Activated CD4-positive, alpha-beta T cell treated with anti-CD3 and anti-CD28 coated beads, Interleukin-2, Interleukin-6, amounts not matched to agents 100 ng/mL and 50 ng/mL, durations not matched to agents 16 hours and 8 hours (primary cell): ENCODE measurements around the gene JRKL.
"Not testable (repeated sequence)": the region's sequence is repeated elsewhere in the genome, so short reads cannot be mapped to it uniquely, and the experiment has no call there.

Source experiments
- DNase-seq: peaks from one replicate; pipeline ENCODE4 v3.0.0-alpha.2; 2020

JRKL gene

DNA sequence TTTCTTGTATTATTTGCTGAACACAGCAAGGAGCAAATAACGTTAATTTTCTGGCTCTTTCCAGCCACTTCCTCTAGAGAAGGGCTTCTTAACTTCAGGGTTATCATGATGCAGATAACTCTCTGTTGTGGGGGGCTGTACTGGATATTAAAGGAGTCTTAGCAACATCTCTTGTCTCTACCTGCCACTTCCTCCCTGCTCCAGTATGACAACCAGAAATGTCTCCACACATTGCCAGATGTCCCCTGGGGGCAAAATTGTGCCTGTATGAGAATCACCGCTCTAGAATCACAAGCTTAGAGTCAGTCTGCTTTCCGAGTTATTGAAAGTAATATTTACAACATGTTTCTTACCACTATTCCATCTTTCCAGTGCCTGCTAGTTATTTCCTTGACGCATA is 6.8 kb downstream of the JRKL start:
- no peak for DNase-seq

- DNase-seq: no peak
These were observed 8.1 kb downstream of the JRKL start for GRCh38 chr11:96397863-96398262.

DNA sequence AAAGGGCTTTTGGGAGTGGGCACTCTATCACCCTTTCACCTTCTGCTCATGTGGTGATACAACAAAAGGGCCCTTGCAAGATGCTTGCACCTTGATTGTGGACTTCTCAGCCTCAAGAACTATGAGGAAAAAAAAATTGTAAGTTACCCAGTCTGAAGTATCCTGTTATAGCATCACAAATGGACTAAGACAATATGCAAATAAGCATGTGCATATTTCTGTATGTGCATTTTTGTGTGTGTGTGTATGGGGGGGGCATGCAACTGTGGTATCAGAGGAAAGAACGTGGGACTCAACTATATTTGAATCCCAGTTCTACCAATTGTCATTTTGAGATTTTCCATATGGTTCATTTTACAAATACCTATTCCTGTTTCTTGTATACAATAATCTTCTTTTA is 10.9 kb downstream of the JRKL start:
- DNase-seq: no peak

DNA sequence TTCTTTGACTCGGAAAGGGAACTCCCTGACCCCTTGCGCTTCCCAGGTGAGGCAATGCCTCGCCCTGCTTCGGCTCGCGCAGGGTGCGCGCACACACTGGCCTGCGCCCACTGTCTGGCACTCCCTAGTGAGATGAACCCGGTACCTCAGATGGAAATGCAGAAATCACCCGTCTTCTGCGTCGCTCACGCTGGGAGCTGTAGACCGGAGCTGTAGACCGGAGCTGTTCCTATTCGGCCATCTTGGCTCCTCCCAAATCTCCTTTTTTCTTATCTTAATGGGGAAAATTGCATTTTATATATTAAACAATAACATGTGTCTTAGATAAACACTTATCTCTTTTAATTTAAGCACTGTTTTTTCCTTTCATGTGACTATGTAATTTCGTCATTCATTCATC is 21.6 kb downstream of the JRKL start:
- DNase-seq: not testable (repeated sequence)

DNA sequence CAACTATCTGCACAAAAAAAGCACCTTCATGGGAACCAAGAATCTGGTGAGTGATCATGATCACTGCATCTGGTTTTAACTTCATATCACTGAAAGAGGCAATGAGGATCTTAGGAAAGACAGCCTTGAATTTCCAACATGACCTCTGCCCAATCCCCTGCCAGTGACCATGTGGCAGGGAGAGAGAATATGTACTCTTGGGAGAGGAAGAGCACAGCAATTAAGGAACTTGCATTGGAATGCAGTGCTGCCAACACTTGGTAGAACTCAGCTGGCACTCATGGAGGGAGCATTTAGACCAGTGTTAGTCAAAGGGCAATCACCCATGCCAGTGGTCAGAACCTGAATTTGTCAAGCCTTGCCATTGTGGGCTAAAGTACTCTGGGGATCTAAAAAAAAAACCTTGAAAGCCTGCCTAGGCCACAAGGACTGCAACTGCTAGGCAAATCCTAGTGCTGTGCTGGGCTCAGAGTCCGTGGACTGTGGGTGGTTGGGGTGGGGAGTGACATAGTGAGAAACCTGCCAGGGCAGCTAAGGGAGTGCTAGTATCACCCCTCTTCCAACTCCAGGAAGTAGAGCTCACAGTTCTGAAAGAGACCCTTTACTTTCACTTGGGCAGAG is 23.1 kb downstream of the JRKL start:
- no peak for DNase-seq

- no peak for DNase-seq
These were observed 23.6 kb downstream of the JRKL start for GRCh38 chr11:96413408-96413807.

GRCh38 chr11:96424693-96425092 is 34.9 kb downstream of the JRKL start:
- no peak for DNase-seq

- no peak for DNase-seq
These were observed 40.9 kb downstream of the JRKL start for GRCh38 chr11:96430668-96431067.

DNA sequence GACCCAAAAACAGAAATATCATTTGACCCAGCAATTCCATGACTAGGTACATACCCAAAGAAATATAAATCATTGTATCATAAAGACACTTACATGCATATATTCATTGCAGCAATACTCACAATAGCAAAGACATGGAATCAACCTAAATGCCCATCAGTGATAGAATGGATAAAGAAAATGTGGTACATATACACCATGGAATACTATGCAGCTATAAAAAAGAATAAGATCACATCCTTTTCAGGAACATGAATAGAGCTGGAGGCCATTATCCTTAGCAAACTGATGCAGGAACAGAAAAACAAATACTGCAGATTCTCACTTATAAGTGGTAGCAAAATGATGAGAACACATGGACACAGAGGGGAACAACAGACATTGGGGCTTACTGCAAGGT is 42.8 kb downstream of the JRKL start:
- DNase-seq: not testable (repeated sequence)
